Stimulated activated CD8-positive, alpha-beta memory T cell treated with anti-CD3 and anti-CD28 coated beads, Interleukin-15, amount 100 ng/mL, for 1 hour (primary cell): Measurements from ENCODE around the gene EIF2A.
"Not testable (repeated sequence)": the region's sequence is repeated elsewhere in the genome, so short reads cannot be mapped to it uniquely, and the experiment has no call there.

ENCODE experiments used
- DNase-seq: peaks from one replicate; pipeline ENCODE4 v3.0.0-alpha.2; 2020; ENCODE audit warnings: low read depth

The EIF2A gene

GRCh38 chr3:150543531-150543930 lies 3.1 kb upstream of the EIF2A start:
- no peak for DNase-seq

- no peak for DNase-seq
Measured at GRCh38 chr3:150544041-150544440, 2.5 kb upstream of the EIF2A start.

GRCh38 chr3:150544726-150545125 lies 1.9 kb upstream of the EIF2A start:
- no peak for DNase-seq

DNA sequence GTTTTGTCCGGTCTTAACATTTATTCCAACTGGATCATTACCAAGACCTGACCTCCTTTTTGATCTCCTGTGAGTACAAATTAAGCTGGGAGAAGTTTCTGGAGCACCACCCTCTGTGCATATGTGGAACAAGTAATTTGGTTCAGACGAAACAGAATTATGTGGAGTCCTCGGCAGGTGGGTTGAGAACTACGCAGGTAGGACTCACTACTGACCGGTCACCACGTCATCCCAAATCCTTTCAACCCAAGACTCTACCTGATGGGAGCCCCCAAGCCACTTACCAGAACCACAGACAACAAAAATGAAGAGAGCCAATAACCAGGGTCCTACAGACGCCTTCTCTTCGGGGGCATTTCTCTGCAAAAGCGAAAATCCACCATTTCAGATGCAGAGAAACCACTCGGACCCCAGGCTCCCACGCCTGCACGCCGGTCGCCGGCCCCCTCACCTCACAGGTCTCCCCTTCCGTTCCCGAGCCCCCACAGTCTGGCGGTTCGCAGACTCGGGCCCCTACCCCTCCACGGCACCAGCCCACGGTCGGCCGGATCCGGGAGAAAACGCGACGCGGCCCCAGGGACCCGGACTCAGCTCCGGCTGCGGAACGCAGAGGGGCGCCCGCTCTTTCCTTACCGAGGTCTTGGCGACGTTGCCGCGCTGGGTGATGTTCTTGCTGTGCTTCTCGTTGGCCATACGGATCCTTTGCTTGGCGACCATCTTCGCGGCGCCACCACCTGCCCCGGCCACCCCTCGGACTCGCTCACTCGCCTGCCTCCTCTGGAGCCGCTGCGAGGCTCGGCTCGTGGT lies 965 bp upstream of the EIF2A start:
- no peak for DNase-seq

- no peak for DNase-seq
Measured at GRCh38 chr3:150547045-150547741, 606 bp downstream of the EIF2A start.

- DNase-seq: no peak
Measured at GRCh38 chr3:150555859-150556436, 9.4 kb downstream of the EIF2A start.

DNA sequence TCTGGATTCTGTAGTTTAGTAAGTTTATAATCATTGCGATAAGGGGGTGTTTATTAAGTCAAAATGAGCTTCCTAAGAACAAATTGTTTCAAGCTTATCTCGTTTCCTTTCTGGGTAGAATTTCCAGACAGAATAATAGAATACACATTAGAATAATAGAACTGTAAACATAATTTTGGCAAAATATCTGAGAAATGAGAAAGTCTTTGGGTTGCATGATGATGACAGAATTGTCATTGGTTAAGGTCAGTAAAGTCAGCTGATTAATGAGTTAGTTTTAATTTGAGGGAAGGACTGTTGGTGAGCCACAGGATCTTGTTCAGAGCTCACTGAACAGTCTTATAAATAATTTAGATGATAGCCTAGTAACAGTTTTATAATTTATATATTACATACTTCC lies 10.2 kb downstream of the EIF2A start:
- DNase-seq: no peak

GRCh38 chr3:150557725-150558124 lies 11.1 kb downstream of the EIF2A start:
- no peak for DNase-seq

DNA sequence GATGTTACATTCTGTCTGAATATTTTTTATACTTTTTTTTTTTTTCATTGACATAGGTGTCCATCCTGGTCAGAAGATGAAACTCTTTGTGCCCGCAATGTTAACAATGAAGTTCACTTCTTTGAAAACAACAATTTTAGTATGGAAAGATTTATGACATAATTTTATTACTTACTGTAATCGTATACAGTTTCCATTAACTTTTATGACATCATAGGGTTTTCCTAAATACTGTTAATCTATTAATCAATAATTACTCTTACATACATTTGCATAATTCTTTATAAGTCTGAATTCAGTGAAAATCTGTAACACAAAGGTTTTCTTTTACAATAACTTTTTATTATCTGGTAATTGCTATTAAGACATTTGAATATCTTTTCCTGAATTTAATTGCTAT lies 17.7 kb downstream of the EIF2A start:
- no peak for DNase-seq

DNA sequence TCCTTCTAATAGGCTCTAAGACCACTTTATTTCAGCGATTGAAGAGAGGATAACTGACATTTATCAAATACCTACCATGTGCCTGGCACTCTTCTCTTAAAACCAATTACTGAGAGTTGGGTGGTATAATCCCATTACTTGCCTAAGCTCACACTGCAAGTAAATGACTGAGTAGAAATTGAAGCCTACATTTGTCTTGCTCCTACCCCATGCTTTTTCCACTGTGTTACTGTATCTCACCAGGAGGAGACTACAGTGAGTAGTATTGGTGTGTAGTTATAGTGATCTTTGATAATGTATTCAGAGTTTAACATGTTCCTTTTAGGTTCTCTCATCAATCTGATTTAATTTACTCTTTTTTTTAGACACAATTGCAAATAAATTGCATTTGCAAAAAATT lies 20.7 kb downstream of the EIF2A start:
- no peak for DNase-seq

DNA sequence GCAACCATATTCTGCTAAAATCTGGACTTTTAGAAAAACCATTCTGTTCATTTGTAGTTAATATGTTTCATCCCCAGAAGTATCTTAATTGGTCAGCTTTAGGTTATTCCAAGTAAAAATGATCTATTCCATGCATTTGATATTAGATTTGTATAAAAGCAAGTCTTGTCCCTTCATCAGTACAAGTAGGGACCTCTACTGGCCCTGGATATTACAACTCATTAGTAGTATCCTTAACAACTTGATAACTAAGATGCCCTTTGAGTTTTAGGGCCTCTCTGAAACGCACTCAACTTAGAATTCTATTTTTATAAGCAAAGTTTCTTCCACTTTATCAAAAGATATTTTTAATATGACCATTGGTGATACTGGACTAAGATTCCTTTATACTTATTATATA lies 31.3 kb downstream of the EIF2A start:
- no peak for DNase-seq

DNA sequence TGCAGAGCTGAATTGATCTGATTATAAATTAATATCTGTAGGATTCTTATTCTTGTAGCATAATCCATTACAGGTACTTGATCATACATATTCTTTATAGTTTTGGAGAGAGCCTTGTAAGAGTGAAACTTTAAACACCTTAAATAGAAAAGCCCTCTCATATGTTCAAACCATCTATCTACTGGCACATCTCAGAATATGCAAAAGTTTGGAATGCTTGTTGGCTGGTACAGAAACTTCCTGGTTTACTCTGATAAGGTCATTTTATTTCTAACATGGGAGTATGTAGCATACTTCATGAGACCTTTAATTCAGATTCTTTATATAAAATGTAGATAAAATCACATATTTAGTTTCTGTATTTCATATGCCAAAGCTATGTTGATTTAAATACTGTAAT lies 34.6 kb downstream of the EIF2A start:
- DNase-seq: no peak

- no peak for DNase-seq
Measured at GRCh38 chr3:150582620-150583019, 36.0 kb downstream of the EIF2A start.

- DNase-seq: no peak
Measured at GRCh38 chr3:150583028-150583427, 36.4 kb downstream of the EIF2A start.

- no peak for DNase-seq
Measured at GRCh38 chr3:150588027-150588830, 41.6 kb downstream of the EIF2A start.

GRCh38 chr3:150589759-150590158 lies 43.2 kb downstream of the EIF2A start:
- DNase-seq: no peak

DNA sequence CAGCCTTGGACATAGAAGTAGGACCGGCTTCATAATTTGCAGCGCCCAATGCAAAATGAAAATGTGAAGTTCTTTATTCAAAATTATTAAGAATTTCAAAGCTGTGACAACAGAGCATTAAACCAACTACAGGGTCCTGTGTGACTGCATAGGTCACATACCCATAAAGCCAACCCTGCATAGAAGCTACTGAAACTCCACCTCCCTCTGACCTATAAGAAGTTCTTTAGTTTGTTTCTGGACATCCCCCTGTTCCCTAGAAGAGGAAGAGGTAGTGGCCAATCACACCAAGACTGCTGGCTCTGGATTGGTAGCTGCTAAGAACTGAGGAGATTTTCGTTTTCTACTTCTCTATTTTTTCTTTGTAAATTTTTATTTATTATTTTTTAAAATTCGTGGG lies 47.6 kb downstream of the EIF2A start:
- no peak for DNase-seq

- no peak for DNase-seq
Measured at GRCh38 chr3:150597646-150598045, 51.1 kb downstream of the EIF2A start.

DNA sequence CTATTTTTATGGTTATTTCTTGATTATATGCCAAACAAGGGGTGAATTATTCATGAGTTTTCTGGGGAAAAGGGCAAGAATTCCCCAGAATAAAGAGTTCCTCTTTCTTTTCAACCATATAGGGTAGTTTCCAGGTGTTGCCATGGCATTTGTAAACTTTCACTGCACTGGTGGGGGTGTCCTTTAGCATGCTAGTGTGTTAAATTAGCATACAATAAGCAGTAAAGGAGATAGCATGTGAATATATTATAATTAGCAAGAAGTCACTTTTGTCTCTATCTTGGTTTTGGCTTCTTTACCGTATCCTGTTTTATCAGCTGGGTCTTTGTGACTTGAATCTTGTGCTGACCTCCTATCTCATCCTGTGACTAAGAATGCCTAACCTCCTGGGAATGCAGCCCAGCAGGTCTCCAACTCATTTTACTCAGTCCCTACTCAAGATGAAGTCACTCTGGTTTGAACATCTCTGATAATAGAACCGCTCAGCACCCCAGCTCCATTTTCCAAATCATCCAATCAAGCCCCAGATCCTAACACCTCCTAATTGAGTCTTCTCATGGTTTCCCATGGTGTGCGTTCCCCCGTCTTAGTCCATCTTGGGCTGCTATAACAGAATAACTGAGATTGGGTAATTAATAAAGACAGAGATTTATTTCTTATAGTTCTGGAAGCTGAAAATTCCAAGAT lies 53.2 kb downstream of the EIF2A start:
- no peak for DNase-seq

- DNase-seq: not testable (repeated sequence)
Measured at GRCh38 chr3:150600647-150601530, 54.3 kb downstream of the EIF2A start.
